DMS 273 treated with DMSO at 0.1 percent for 48 hours (cell line): ENCODE measurements around the gene DNAJB13.
"Not testable (repeated sequence)": the region's sequence is repeated elsewhere in the genome, so short reads cannot be mapped to it uniquely, and the experiment has no call there.

Experiments used
- DNase-seq: peaks from one replicate; lab custom pipeline; 2025; lab: John Stamatoyannopoulos, UW

DNAJB13 gene

GRCh38 chr11:73950869-73951710, at the start of gene DNAJB13:
TSS of gene DNAJB13 (plus strand) at chr11:73951026. CDS start at chr11:73951070, 44 bp downstream.
- peak; percentile 21 for DNase-seq

GRCh38 chr11:73902303-73902702, 48.5 kb upstream of the DNAJB13 start:
- no peak for DNase-seq

- no peak for DNase-seq
Measured at GRCh38 chr11:73907191-73907590, 43.6 kb upstream of the DNAJB13 start.

- DNase-seq, result no peak
Measured at GRCh38 chr11:73912026-73912425, 38.8 kb upstream of the DNAJB13 start.

- no peak for DNase-seq
Measured at GRCh38 chr11:73913472-73913871, 37.4 kb upstream of the DNAJB13 start.

GRCh38 chr11:73914284-73914683, 36.5 kb upstream of the DNAJB13 start:
- DNase-seq, result no peak

- no peak for DNase-seq
Measured at GRCh38 chr11:73916435-73916834, 34.4 kb upstream of the DNAJB13 start.

GRCh38 chr11:73921180-73921579, 29.6 kb upstream of the DNAJB13 start:
- DNase-seq, result no peak

- no peak for DNase-seq
Measured at GRCh38 chr11:73929388-73929787, 21.4 kb upstream of the DNAJB13 start.

- peak; percentile 48 for DNase-seq
Measured at GRCh38 chr11:73931039-73931645, 19.7 kb upstream of the DNAJB13 start.

- DNase-seq, result no peak
Measured at GRCh38 chr11:73931951-73932350, 18.9 kb upstream of the DNAJB13 start.

GRCh38 chr11:73932781-73933180, 18.0 kb upstream of the DNAJB13 start:
- DNase-seq, result no peak

GRCh38 chr11:73936047-73936446, 14.8 kb upstream of the DNAJB13 start:
- not testable (repeated sequence) for DNase-seq

GRCh38 chr11:73939096-73939495, 11.7 kb upstream of the DNAJB13 start:
- no peak for DNase-seq

GRCh38 chr11:73940801-73941570, 9.8 kb upstream of the DNAJB13 start:
- DNase-seq, result no peak

- no peak for DNase-seq
Measured at GRCh38 chr11:73942010-73942409, 8.8 kb upstream of the DNAJB13 start.

GRCh38 chr11:73944085-73944484, 6.7 kb upstream of the DNAJB13 start:
- no peak for DNase-seq

- no peak for DNase-seq
Measured at GRCh38 chr11:73944901-73945300, 5.9 kb upstream of the DNAJB13 start.

GRCh38 chr11:73945396-73945795, 5.4 kb upstream of the DNAJB13 start:
- no peak for DNase-seq

- DNase-seq, result no peak
Measured at GRCh38 chr11:73946798-73947458, 3.9 kb upstream of the DNAJB13 start.

- DNase-seq, result no peak
Measured at GRCh38 chr11:73949246-73949645, 1.6 kb upstream of the DNAJB13 start.

- no peak for DNase-seq
Measured at GRCh38 chr11:73949912-73950311, 914 bp upstream of the DNAJB13 start.
